Myocyte (in vitro differentiated cells): Measurements from ENCODE around the gene SEPTIN7. TPM values are rescaled to one million over a fixed set of nuclear protein-coding genes. Genes with fewer than 3 reads are reported as not detected.
A peak's percentile ranks its signal among the peaks of the same experiment; 100 is the strongest.
"Not testable (repeated sequence)": the region's sequence is repeated elsewhere in the genome, so short reads cannot be mapped to it uniquely, and the experiment has no call there.

Experiments used
- DNase-seq: peaks from one replicate; pipeline ENCODE4 v3.0.0-alpha.2; 2012; ENCODE audit warnings: low read depth
- polyA plus RNA-seq: library from polyadenylated mRNA; unstranded; fragments of >200 nt; gene quantifications from one replicate; pipeline ENCODE4 v1.2.1, GENCODE V29; 2012; ENCODE audit warnings: missing spikeins
- total RNA-seq: library from RNA; depleted of rRNA; stranded (reverse); fragments of >200 nt; gene quantifications from 2 replicates; pipeline ENCODE4 v1.2.3, GENCODE V29; 2014

Gene SEPTIN7
- total RNA-seq: 345 and 379 TPM in 2 replicates
- 169 TPM for polyA plus RNA-seq

- peak; percentile 100 for DNase-seq
Observed at GRCh38 chr7:35800718-35801391, at the start of gene SEPTIN7. SEPTIN7 (plus strand) TSS chr7:35801057; CDS start chr7:35801210, 153 bp downstream.

- DNase-seq: no peak
Observed at GRCh38 chr7:35752742-35753141, 48.1 kb upstream of the SEPTIN7 start.

DNA sequence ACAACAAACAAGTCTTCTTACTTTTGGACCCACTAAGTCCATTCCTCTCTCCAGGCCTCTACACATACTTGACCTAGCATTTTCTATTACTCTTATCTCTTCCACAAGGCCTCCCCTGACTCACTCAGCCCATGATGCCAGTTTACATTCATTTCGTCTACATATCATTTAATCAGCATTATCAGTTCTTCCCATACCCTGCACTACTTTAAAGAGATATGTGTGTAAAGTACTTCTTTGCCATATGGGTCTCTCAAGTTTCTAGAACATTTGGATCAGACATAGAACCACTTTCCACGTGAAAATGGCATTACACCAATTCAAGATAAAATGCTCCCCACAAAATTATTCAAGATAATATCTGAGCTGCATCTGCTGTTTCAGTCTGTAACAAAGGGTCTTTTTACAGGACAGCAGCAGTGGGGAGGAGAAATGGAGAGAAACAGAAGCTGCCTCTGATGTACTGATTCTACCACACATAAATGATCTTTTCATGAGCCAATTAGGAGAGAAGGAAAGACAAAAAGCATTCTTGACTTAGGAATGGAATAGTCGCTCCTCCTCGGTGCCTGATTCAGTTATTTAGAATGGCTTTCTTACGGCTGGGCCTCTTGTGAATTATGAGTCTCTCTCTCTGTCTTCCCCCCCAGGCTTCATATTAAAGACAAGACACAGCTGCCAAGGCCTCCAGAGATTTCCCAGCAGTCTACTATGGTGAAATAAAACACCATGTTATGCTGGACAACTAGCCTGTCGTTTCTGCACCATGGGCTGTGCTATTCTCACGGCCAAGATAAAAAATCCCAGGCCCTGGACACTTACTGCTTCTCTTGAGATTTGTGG is 46.9 kb upstream of the SEPTIN7 start:
- DNase-seq: peak; percentile 88

GRCh38 chr7:35754741-35755140 is 46.1 kb upstream of the SEPTIN7 start:
- DNase-seq: no peak

GRCh38 chr7:35755711-35756110 is 45.1 kb upstream of the SEPTIN7 start:
- DNase-seq: no peak

GRCh38 chr7:35756453-35756852 is 44.4 kb upstream of the SEPTIN7 start:
- not testable (repeated sequence) for DNase-seq

- DNase-seq: no peak
Observed at GRCh38 chr7:35757574-35757973, 43.3 kb upstream of the SEPTIN7 start.

GRCh38 chr7:35758421-35758820 is 42.4 kb upstream of the SEPTIN7 start:
- DNase-seq: no peak

- no peak for DNase-seq
Observed at GRCh38 chr7:35760143-35760745, 40.6 kb upstream of the SEPTIN7 start.

- DNase-seq: no peak
Observed at GRCh38 chr7:35761871-35762677, 38.8 kb upstream of the SEPTIN7 start.

- DNase-seq: no peak
Observed at GRCh38 chr7:35762781-35763180, 38.1 kb upstream of the SEPTIN7 start.

DNA sequence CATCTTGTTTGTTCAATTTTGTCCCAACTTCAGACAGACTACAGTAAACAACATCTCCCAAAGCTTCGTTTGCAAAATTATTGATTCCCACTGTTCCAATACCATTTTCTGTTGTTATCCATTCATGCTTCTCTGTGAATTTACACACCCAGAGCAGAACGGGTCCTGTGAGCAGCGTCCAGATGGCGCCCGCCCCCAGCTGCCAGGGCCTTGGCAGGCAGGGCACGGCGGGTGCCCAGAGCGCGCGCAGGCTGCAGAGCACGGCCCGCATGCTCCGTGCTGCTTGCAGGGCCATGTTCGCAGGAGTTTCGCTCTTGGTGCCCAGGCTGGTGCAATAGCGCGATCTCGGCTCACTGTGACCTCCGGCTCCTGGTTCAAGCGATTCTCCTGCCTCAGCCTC is 32.5 kb upstream of the SEPTIN7 start:
- DNase-seq: no peak

DNA sequence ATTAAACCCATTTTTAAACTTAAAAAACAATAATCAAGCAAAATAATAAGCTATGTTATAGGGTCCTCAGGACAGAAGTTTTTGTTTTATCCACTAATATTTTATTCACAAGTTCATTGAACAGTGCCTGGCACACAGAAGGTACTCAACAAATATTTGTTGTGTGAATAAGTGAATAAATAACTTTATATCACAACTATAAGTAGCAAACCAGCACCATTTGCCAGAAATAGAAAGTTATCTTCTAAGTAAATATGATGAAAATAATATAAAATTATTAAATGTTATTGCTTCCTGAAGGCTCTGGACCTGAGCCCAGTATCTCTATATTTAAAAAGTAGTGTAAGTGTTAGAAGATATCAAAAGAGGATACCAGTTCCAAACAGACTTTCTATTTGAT is 29.1 kb upstream of the SEPTIN7 start:
- DNase-seq: no peak

- no peak for DNase-seq
Observed at GRCh38 chr7:35773994-35774393, 26.9 kb upstream of the SEPTIN7 start.

DNA sequence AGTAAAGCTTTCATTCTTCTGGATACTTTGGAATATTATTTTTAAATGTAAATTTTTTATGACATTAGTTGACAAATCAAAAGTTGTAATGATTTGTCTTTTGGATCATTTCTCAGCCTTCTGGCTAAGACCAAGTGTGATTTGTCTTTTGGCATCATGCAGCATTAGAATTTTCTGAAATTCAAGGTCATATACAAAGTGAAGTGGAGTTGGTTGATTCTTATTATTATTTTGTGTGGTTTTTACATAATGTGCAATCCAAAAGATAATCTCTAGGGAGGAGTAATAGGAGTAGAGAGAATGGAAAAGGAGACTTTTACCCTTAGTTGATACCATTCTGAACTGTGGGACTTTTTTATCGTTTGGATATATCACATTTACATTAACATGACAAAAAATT is 24.2 kb upstream of the SEPTIN7 start:
- no peak for DNase-seq

GRCh38 chr7:35777121-35777520 is 23.7 kb upstream of the SEPTIN7 start:
- no peak for DNase-seq

DNA sequence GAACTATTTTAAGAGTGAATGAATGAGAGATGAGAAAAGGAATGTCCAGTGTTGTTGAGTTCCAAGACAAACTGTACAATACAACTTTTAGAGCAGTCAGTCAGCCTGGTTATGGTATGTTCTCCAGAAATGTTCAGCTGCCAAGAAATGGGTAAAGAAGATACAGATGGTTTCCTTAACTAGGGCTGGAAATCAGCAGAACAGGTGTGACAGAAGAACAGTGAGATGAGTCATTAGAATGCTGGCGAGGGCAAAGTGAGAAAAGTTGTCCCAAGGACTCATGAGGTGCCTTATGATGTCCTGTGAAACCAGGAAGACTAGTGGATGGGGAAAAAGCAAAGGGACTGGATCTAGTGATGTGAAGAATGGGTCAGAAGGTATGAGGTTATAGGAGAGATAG is 20.8 kb upstream of the SEPTIN7 start:
- peak; percentile 39 for DNase-seq

DNA sequence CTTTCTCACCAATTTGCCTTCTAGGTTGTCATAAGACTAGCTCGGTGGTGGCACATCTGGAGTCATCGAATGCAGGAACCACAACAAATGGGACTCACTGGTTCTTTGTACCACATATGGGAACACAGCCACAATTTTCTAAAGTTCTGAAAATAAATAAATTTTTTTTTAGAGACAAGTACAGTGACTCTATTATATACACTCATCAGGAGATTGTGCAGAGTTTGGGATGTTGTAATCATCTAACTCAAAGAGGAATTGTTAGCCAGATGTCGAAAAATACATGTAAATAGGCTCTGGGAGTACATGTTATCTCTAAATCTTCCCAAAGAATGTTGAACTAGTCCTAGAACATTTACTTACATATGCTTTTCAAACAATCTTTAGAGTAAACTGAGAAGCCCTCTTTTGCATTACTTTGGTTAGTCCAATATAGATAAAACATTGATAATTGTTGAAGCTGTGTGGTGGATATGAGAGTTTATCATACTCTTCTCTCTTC is 19.6 kb upstream of the SEPTIN7 start:
- DNase-seq: no peak

GRCh38 chr7:35781767-35782515 is 18.9 kb upstream of the SEPTIN7 start:
- no peak for DNase-seq

DNA sequence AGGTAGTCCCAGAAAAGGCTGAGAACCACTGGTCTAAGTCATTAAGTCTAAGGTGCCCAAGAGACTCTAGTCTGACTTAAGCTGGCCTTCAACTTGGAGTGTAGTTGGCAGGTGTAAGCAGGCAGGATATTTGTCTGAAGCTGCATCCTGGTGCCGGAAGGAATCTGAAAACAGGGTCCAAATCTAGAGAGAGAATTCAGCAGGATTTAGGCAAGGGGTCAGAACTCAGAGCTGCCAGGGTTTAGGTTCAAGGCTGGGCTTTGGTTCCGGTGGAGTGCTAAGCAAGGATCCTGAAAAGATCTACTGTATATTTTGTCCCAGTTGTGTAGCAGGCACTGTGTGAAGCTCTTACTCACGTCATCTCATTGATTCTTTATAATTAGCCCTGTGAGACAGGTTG is 16.5 kb upstream of the SEPTIN7 start:
- DNase-seq: no peak
